NCI-H1930 (cell line): ENCODE data around the gene MYZAP.

Source experiments
- DNase-seq, 2 experiments: peaks; one replicate each; lab custom pipeline; 2025; lab: John Stamatoyannopoulos, UW

The MYZAP gene

GRCh38 chr15:57562196-57562769, 29.4 kb upstream of the MYZAP start:
- no peak for DNase-seq

- no peak for DNase-seq
Observed at GRCh38 chr15:57563416-57563815, 28.3 kb upstream of the MYZAP start.

GRCh38 chr15:57565311-57565710, 26.4 kb upstream of the MYZAP start:
- DNase-seq = no peak

- no peak for DNase-seq
Observed at GRCh38 chr15:57566834-57567233, 24.9 kb upstream of the MYZAP start.

- no peak for DNase-seq
Observed at GRCh38 chr15:57567891-57568290, 23.8 kb upstream of the MYZAP start.

- no peak for DNase-seq
Observed at GRCh38 chr15:57568299-57568698, 23.4 kb upstream of the MYZAP start.

- DNase-seq = no peak
Observed at GRCh38 chr15:57570340-57570739, 21.4 kb upstream of the MYZAP start.

- DNase-seq = no peak
Observed at GRCh38 chr15:57570994-57571393, 20.7 kb upstream of the MYZAP start.

GRCh38 chr15:57571725-57572124, 20.0 kb upstream of the MYZAP start:
- DNase-seq = no peak

- no peak for DNase-seq
Observed at GRCh38 chr15:57572468-57572867, 19.2 kb upstream of the MYZAP start.

- DNase-seq = no peak
Observed at GRCh38 chr15:57573151-57573550, 18.6 kb upstream of the MYZAP start.

GRCh38 chr15:57575363-57575762, 16.3 kb upstream of the MYZAP start:
- DNase-seq = no peak

- no peak for DNase-seq
Observed at GRCh38 chr15:57578288-57578900, 13.3 kb upstream of the MYZAP start.

GRCh38 chr15:57580428-57580827, 11.3 kb upstream of the MYZAP start:
- DNase-seq = no peak

- DNase-seq = no peak
Observed at GRCh38 chr15:57580866-57581265, 10.8 kb upstream of the MYZAP start.

GRCh38 chr15:57582090-57582489, 9.6 kb upstream of the MYZAP start:
- DNase-seq = no peak

- no peak for DNase-seq
Observed at GRCh38 chr15:57583282-57583681, 8.4 kb upstream of the MYZAP start.

- no peak for DNase-seq
Observed at GRCh38 chr15:57583720-57584119, 8.0 kb upstream of the MYZAP start.

GRCh38 chr15:57586661-57587424, 4.9 kb upstream of the MYZAP start:
- no peak for DNase-seq

- DNase-seq = no peak
Observed at GRCh38 chr15:57589281-57589680, 2.4 kb upstream of the MYZAP start.

- DNase-seq = no peak
Observed at GRCh38 chr15:57589754-57590153, 1.9 kb upstream of the MYZAP start.

GRCh38 chr15:57591237-57591821, 375 bp upstream of the MYZAP start:
- DNase-seq = no peak

GRCh38 chr15:57592426-57592825, 722 bp downstream of the MYZAP start:
- no peak for DNase-seq
